ENCODE data around the gene EVA1A. TPM values are rescaled to one million over a fixed set of nuclear protein-coding genes. Genes with fewer than 3 reads are reported as not detected.

Gene EVA1A
- total and polyA plus RNA-seq, 5 experiments from 2014 or later: 0.20 to 1.1 (median 0.68) TPM; not detected in 2

DNA sequence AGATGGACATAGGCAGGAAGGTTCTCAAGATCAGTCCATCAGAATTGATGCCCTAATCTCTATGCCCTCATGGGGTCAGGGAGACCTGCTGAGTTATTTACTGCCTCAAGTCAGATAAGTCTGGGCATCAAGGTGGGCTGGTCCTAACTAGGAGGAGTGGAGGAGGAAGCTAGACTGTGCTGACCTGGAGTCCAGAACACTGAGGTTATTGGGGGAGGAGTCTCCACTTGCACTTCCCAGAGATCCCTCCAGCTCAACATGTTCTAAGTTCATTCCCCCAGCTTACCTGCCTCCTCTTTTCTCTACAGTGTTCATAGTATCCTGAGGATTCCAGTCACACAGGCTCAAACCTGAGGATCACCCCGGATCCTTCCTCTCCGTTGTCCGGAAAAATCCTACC, 19.3 kb downstream of the EVA1A start:
- ATAC-seq (no peak), DNase-seq (no peak)
- POLR2A ChIA-PET: no interaction called here
- Mint-ChIP-seq H3K27me3 (peaks cover 5 to 26% (median 6%) of the 10 kb centered on the region in 5 donors), H3K36me3 (no peaks in the 10 kb centered on the region), H3K4me1 (no peaks in the 10 kb centered on the region), H3K9me3 (peaks cover 0 to 7% (median 0%) of the 10 kb centered on the region in 9 donors), H3K27ac (no peak overlapping the region), H3K4me3 (no peak overlapping the region)

DNA sequence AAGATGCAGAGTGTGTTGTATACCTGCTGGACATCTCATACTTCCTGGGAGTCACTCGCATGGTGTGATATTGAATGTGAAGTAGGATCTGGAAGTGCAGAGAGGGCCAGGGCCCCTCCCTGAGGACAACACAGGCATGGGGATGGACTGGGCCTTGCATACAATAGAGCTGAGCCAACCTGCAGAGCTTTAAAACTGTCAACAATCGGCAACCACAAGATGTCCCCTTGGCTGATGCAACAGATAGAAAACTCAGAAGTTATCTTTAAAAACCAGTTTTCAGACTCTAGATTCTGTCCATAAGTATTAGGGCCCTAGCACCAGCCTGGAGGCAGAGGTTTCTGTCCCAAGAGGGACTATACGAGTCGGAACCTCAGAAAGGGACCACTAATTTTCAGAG, 19.7 kb downstream of the EVA1A start:
- H3K36me3 Mint-ChIP-seq: no peaks in the 10 kb centered on the region
- H3K27ac Mint-ChIP-seq: no peak overlapping the region
- no peaks in the 10 kb centered on the region for H3K4me1 Mint-ChIP-seq
- no peak for ATAC-seq
- POLR2A ChIA-PET: no interaction called here
- no peak overlapping the region for H3K4me3 Mint-ChIP-seq
- DNase-seq: no peak
- H3K27me3 Mint-ChIP-seq: peaks cover 5 to 26% (median 6%) of the 10 kb centered on the region in 5 donors
- H3K9me3 Mint-ChIP-seq: peaks cover 0 to 7% (median 0%) of the 10 kb centered on the region in 9 donors

GRCh38 chr2:75539955-75540716, 20.6 kb downstream of the EVA1A start:
- Mint-ChIP-seq H3K4me3 (no peak overlapping the region), H3K27me3 (peaks cover 5 to 21% (median 10%) of the 10 kb centered on the region in 5 donors), H3K4me1 (no peaks in the 10 kb centered on the region), H3K36me3 (no peaks in the 10 kb centered on the region), H3K9me3 (peaks cover 0 to 7% (median 0%) of the 10 kb centered on the region in 9 donors), H3K27ac (no peak overlapping the region)
- POLR2A ChIA-PET: no interaction called here
- DNase-seq (no peak), ATAC-seq (no peak)

GRCh38 chr2:75538521-75539490, 21.9 kb downstream of the EVA1A start:
- H3K27me3 Mint-ChIP-seq: peaks cover 3 to 19% (median 10%) of the 10 kb centered on the region in 5 donors

GRCh38 chr2:75537658-75538057, 23.1 kb downstream of the EVA1A start:
- H3K27ac Mint-ChIP-seq: no peak overlapping the region
- H3K4me1 Mint-ChIP-seq: no peaks in the 10 kb centered on the region
- peaks cover 5 to 22% (median 10%) of the 10 kb centered on the region in 5 donors for H3K27me3 Mint-ChIP-seq
- H3K9me3 Mint-ChIP-seq: peaks cover 0 to 7% (median 0%) of the 10 kb centered on the region in 9 donors
- H3K4me3 Mint-ChIP-seq: no peak overlapping the region
- DNase-seq: no peak
- no peak for ATAC-seq
- POLR2A ChIA-PET: no interaction called here
- no peaks in the 10 kb centered on the region for H3K36me3 Mint-ChIP-seq

More at GRCh38 chr2:75538521-75539490, 21.9 kb downstream of the EVA1A start:
- H3K4me3 Mint-ChIP-seq: no peak overlapping the region
- peaks cover 0 to 7% (median 0%) of the 10 kb centered on the region in 9 donors for H3K9me3 Mint-ChIP-seq
- no peak overlapping the region for H3K27ac Mint-ChIP-seq
- DNase-seq: no peak
- no peak for ATAC-seq
- no peaks in the 10 kb centered on the region for H3K4me1 Mint-ChIP-seq
- no peaks in the 10 kb centered on the region for H3K36me3 Mint-ChIP-seq
- POLR2A ChIA-PET: no interaction called here

DNA sequence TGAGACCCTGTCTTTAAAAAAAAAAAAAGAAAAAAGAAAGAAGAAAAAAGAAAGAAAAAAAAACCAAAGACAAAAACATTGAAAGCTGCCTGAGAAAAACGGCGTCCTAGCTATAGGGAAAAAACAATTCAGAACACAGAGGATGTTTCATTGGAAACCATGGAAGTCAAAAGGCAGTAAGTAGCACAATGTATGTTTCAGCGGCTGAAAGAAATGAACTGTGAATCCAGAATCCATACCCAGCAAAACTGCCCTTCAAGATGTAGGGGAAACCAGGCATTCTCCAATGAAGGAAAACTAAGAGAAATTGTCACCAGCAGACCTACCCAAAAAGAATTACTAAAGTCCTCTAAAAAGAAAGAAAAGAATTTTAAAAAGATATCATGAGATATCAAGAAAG, 27.6 kb downstream of the EVA1A start:
- no peak for ATAC-seq
- H3K4me3 Mint-ChIP-seq: no peak overlapping the region
- POLR2A ChIA-PET: no interaction called here
- H3K4me1 Mint-ChIP-seq: no peaks in the 10 kb centered on the region
- peaks cover 0 to 7% (median 0%) of the 10 kb centered on the region in 9 donors for H3K9me3 Mint-ChIP-seq
- no peak for DNase-seq
- H3K27me3 Mint-ChIP-seq: peaks cover 8 to 26% (median 10%) of the 10 kb centered on the region in 5 donors
- H3K27ac Mint-ChIP-seq: no peak overlapping the region
- no peaks in the 10 kb centered on the region for H3K36me3 Mint-ChIP-seq

DNA sequence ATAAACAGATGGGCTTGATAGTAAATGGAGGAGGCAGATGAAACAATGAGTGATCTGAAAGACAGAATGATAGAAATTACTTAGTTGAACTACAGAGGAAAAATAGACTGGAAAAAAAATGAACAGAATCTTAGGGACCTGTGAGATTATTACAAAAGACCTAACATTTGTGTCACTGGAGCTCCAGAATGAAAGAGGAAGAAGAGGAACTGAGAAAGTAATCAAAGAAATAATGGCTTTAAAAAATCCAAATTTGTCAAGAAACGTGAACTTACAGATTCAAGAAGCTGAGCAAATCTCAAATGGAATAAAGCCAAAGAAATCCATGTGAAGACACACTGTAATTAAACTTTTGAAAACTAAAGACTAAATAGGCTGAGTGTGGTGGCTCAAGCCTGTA, 28.3 kb downstream of the EVA1A start:
- ATAC-seq (no peak), DNase-seq (no peak)
- Mint-ChIP-seq H3K27ac (no peak overlapping the region), H3K36me3 (no peaks in the 10 kb centered on the region), H3K9me3 (peaks cover 0 to 3% (median 0%) of the 10 kb centered on the region in 9 donors), H3K4me3 (no peak overlapping the region), H3K27me3 (peaks cover 9 to 32% (median 14%) of the 10 kb centered on the region in 5 donors), H3K4me1 (no peaks in the 10 kb centered on the region)
- POLR2A ChIA-PET: no interaction called here

- H3K27me3 Mint-ChIP-seq: peaks cover 2 to 44% (median 17%) of the 10 kb centered on the region in 5 donors
- DNase-seq (no peak), ATAC-seq (no peak)
- no peak overlapping the region for H3K27ac Mint-ChIP-seq
- no peak overlapping the region for H3K4me3 Mint-ChIP-seq
- no peaks in the 10 kb centered on the region for H3K4me1 Mint-ChIP-seq
- POLR2A ChIA-PET: no interaction called here
- H3K36me3 Mint-ChIP-seq: no peaks in the 10 kb centered on the region
- H3K9me3 Mint-ChIP-seq: no peaks in the 10 kb centered on the region
Measured at GRCh38 chr2:75528221-75528977, 32.3 kb downstream of the EVA1A start.

DNA sequence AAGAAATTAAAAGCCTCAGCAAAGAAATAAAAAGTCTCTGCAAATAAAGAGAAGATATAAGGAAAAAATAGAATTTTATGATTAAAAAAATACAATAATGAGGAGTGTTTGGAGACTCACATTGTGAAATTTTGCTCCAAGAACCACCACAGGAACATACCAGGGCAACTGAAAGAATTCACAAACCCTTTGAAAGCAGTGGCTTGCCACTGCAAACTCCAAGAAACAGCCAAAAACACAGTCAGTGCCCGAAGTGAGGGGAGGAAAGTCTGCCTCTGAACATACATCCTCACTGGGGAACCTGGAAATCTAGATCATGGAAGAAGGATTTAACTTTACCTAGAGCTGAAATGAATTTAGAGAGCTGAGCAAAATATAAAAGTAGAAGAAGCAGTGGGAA, 33.1 kb downstream of the EVA1A start:
- Mint-ChIP-seq H3K27ac (no peak overlapping the region), H3K9me3 (no peaks in the 10 kb centered on the region), H3K27me3 (peaks cover 4 to 41% (median 15%) of the 10 kb centered on the region in 5 donors), H3K4me3 (no peak overlapping the region), H3K4me1 (no peaks in the 10 kb centered on the region), H3K36me3 (no peaks in the 10 kb centered on the region)
- POLR2A ChIA-PET: no interaction called here
- no peak for ATAC-seq
- DNase-seq: no peak

GRCh38 chr2:75526842-75527241, 33.9 kb downstream of the EVA1A start:
- Mint-ChIP-seq H3K36me3 (no peaks in the 10 kb centered on the region), H3K9me3 (no peaks in the 10 kb centered on the region), H3K27me3 (peaks cover 4 to 34% (median 13%) of the 10 kb centered on the region in 5 donors), H3K4me1 (no peaks in the 10 kb centered on the region), H3K4me3 (no peak overlapping the region), H3K27ac (no peak overlapping the region)
- DNase-seq: no peak
- no peak for ATAC-seq
- POLR2A ChIA-PET: no interaction called here

- Mint-ChIP-seq H3K4me1 (no peaks in the 10 kb centered on the region), H3K27me3 (peaks cover 4 to 33% (median 13%) of the 10 kb centered on the region in 5 donors), H3K9me3 (no peaks in the 10 kb centered on the region), H3K36me3 (no peaks in the 10 kb centered on the region), H3K27ac (no peak overlapping the region), H3K4me3 (no peak overlapping the region)
- POLR2A ChIA-PET: no interaction called here
- DNase-seq (no peak), ATAC-seq (no peak)
Measured at GRCh38 chr2:75525434-75526310, 35.1 kb downstream of the EVA1A start.
